ENCODE measurements around the gene CDK19.

Gene CDK19

GRCh38 chr6:110693296-110693695 lies 122.0 kb downstream of the CDK19 start:
- H3K4me3 ChIP-seq (ENCODE audit: low read depth, low read length) = no peak overlapping the region
- no peak for TF ChIP-seq CTCF (IDR thresholded peaks at IDR 0.05; ENCODE audit: control insufficient read depth, extremely low read depth, insufficient read depth)
- DNase-seq (ENCODE audit: low read depth) = no peak

GRCh38 chr6:110690916-110691315 lies 124.4 kb downstream of the CDK19 start:
- TF ChIP-seq CTCF (IDR thresholded peaks at IDR 0.05; ENCODE audit: control insufficient read depth, extremely low read depth, insufficient read depth) = no peak
- DNase-seq (ENCODE audit: low read depth) = no peak
- no peak overlapping the region for H3K4me3 ChIP-seq (ENCODE audit: low read depth, low read length)

GRCh38 chr6:110690106-110690654 lies 125.1 kb downstream of the CDK19 start:
- DNase-seq (ENCODE audit: low read depth) = no peak
- no peak overlapping the region for H3K4me3 ChIP-seq (ENCODE audit: low read depth, low read length)
- no peak for TF ChIP-seq CTCF (IDR thresholded peaks at IDR 0.05; ENCODE audit: control insufficient read depth, extremely low read depth, insufficient read depth)

- TF ChIP-seq CTCF (IDR thresholded peaks at IDR 0.05; ENCODE audit: control insufficient read depth, extremely low read depth, insufficient read depth) = no peak
- peak; percentile 60 for DNase-seq (ENCODE audit: low read depth)
- H3K4me3 ChIP-seq (ENCODE audit: low read depth, low read length) = no peak overlapping the region
Observed at GRCh38 chr6:110689275-110689935, 125.9 kb downstream of the CDK19 start.

- no peak for TF ChIP-seq CTCF (IDR thresholded peaks at IDR 0.05; ENCODE audit: control insufficient read depth, extremely low read depth, insufficient read depth)
- no peak for DNase-seq (ENCODE audit: low read depth)
- H3K4me3 ChIP-seq (ENCODE audit: low read depth, low read length) = no peak overlapping the region
Observed at GRCh38 chr6:110688661-110689268, 126.5 kb downstream of the CDK19 start.

GRCh38 chr6:110687326-110687725 lies 127.9 kb downstream of the CDK19 start:
- TF ChIP-seq CTCF (IDR thresholded peaks at IDR 0.05; ENCODE audit: control insufficient read depth, extremely low read depth, insufficient read depth) = no peak
- DNase-seq (ENCODE audit: low read depth) = no peak
- H3K4me3 ChIP-seq (ENCODE audit: low read depth, low read length) = no peak overlapping the region

All from LNCaP clone FGC (cell line).